ENCODE measurements around the gene COPG1.
"Not testable (repeated sequence)": the region's sequence is repeated elsewhere in the genome, so short reads cannot be mapped to it uniquely, and the experiment has no call there.

The COPG1 gene

DNA sequence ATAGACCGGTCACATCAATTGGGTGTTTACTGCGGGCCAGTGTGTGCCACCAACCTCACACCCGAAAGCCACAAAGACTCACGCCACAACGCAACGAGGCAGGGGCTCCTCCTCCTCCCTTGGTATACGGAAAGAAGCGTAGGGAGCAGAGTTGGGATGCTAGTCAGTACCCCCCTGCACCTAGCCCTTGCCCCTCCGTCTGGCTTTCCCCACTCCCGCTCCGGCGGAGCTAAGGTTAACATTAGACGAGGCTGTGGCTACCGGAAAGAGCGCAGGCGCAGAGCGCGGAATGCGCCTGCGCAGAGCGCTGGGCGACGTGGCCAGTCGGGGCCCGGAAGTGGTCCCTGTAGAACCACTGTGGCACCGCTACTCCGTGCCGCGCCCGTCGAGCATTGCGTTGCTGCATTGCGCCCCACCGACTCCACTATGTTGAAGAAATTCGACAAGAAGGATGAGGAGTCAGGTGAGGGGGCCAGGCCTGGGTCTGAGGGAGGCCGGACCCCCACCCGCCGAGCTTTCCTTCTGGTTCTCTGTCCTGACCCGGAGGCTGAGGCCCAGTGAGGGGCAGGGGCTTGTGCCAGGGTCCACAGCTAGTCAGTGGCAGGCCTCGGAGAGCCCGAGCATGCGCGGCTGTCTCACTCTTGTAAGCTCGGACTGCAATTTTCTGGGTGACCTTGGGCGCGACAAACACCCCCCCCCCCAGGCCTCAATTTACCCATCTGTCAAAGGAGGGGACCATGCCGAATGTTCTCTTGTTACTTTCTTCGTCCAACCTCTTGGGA lies at the start of gene COPG1:
COPG1 (plus strand) TSS at position 323 of the 782 bp plus-strand sequence; CDS start at position 427, 104 bp downstream.
- DNase-seq = peak; percentile 74

DNA sequence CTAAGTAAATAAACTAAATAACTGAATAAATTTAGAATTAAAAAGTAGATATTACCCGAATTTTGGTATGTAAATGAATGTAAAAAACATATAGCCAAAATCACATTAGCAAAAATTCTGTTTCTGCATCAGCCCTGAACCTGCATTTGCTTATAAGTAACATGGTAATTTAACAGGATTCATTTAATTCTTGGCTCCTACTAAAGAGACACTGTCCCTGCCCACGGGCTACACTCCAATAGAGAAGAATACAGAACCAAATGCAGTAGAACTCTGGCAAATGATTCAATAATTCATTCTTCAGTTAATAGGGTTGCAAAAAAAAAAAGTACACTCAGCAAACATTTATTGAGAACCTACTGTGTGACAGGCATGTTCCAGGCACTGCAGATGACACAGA lies 44.9 kb upstream of the COPG1 start:
- DNase-seq = no peak

DNA sequence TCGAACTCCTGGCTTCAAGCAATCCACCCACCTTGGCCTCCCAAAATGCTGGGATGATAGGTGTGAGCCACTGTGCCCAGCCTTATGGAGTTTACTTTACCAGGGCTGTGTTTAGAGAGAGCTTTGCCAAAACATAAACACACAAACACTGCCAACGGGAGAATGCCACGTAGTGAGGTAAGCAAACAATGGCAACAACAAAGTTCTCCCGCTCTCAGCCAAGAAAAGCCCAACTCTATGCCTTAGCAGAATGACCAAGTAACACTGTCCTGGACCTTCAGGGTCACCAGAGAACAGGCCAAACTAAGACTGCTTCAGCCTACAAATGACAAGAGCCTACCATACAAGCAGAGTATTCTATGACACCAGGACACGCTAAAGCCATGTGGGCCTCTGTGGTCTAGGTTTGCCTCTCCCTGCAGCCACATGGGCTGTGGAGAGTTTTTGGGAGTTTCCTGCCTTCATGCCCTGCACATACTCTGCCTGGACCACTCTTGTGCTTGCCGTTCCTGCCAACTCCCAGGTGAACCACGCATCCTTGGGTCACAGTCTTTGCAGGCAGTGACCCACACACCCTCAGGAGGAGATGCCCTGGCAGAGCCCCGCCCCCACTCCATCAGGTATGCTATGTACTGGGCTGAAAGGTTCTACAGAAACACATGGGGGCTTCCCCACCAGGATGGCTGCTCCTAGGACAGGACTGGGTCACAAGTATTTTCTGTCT lies 44.1 kb upstream of the COPG1 start:
- no peak for DNase-seq

- no peak for DNase-seq
These were observed 41.9 kb upstream of the COPG1 start for GRCh38 chr3:129207479-129207878.

GRCh38 chr3:129211345-129211744 lies 38.1 kb upstream of the COPG1 start:
- DNase-seq = no peak

GRCh38 chr3:129211772-129212171 lies 37.6 kb upstream of the COPG1 start:
- DNase-seq = peak; percentile 90

DNA sequence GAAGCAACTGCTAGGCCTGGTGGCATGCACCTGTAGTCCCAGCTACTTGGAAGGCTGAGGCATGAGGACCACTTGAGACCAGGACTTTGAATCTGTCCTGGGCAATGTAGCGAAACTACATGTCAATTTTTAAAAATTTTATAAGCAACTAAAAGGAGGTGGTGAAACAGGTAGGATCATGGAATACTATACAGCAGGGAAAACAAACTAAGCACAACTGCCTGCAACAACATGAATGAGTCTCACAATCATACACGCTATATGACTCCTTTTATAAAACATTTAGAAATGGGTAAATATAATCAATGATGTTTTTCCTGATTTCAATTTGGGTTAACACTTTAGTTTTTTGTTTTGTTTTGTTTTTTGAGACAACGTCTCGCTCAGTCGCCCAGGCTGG lies 36.2 kb upstream of the COPG1 start:
- no peak for DNase-seq

DNA sequence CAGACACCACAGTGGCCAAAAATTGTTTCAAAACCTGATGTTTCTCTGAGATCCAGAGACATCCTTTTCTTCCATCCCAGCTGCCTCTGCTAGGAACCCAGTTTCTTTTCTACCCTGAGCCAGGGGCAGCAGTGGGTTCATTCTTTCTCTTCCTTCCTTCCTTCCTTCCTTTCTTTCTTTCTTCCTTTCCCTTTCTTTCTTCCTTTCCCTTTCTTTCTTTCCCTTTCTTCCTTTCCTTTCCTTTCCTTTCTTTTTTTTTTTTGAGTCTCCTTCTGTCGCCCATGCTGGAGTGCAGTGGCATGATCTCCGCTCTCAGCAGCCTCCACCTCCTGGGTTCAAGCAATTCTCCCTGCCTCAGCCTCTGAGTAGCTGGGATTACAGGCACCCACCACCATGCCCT lies 30.7 kb upstream of the COPG1 start:
- DNase-seq = no peak

GRCh38 chr3:129224387-129224786 lies 25.0 kb upstream of the COPG1 start:
- DNase-seq = not testable (repeated sequence)

GRCh38 chr3:129224984-129225393 lies 24.4 kb upstream of the COPG1 start:
- DNase-seq = peak; percentile 20

DNA sequence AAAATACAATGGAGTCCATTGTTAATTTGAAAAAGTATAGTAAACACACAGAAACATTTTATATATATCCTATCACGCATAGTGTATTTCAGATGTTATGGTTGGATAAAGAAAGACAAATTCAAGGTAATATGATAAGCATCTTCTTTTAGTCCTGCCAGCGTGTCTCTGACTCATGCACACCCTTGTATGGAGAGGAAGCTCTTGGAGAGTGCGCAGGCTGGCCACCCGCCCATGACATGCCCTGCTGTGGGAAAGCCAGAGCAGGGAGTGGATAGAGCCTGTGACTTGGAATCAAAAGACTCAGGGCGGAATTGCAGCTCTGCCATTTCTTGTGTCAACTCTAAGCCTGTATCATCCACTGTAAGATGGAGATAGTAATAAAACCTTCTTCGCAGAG lies 23.0 kb upstream of the COPG1 start:
- peak; percentile 54 for DNase-seq

GRCh38 chr3:129228891-129229585 lies 20.4 kb upstream of the COPG1 start:
- DNase-seq = peak; percentile 22

GRCh38 chr3:129230311-129231019 lies 18.9 kb upstream of the COPG1 start:
- peak; percentile 44 for DNase-seq

- DNase-seq = no peak
These were observed 17.9 kb upstream of the COPG1 start for GRCh38 chr3:129231331-129232119.

- no peak for DNase-seq
These were observed 15.9 kb upstream of the COPG1 start for GRCh38 chr3:129233538-129233937.

DNA sequence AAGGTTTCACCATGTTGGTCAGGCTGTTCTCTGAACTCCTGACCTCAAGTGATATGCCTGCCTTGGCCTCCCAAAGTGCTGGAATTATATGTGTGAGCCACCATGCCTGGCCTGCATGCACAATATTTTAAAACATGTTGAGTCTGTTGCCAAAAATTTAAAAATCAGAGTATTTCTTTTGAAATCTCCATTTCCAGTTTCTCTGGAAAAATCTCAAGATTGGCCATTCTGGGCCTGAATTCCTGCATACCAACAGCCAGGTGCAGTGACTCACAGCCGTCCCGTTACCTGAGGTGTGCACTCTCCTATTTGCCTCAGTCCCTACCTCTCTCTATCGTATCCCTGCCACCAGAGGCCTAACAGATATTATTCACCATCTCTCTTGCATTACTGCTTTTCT lies 15.0 kb upstream of the COPG1 start:
- DNase-seq = no peak

GRCh38 chr3:129235344-129235917 lies 14.0 kb upstream of the COPG1 start:
- DNase-seq = no peak

DNA sequence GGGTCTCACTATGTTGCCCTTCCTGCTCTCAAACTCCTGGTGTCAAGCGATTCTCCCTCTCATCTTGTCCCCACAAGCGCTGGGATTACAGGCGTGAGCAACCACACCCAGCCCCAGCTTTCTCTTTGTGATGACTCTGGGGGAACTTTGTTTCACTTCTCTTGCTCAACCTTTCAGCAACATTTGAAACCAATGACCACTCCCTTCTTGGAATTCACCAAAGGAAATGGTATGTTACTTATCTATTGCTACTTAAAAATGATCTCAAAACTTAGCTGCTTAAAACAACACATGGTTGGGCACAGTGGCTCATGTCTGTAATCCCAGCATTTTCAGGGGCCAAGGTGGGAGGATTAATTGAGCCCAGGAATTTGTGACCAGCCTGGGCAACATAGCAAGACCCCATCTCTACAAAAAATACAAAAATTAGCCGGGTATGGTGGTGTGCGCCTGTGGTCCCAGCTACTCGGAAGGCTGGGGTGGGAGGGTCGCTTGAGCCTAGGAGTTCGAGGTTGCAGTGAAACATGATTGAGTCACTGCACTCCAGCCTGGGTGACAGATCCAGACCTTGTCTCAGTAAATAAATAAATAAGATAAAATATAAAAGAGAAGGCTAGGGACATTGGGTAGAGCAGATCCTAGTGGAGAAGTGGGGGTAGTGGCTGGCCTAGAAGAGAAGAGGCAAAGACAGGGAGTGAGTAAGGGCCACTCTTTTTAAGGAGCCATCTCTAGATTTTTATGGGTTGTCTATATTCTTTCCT lies 10.3 kb upstream of the COPG1 start:
- DNase-seq = no peak

DNA sequence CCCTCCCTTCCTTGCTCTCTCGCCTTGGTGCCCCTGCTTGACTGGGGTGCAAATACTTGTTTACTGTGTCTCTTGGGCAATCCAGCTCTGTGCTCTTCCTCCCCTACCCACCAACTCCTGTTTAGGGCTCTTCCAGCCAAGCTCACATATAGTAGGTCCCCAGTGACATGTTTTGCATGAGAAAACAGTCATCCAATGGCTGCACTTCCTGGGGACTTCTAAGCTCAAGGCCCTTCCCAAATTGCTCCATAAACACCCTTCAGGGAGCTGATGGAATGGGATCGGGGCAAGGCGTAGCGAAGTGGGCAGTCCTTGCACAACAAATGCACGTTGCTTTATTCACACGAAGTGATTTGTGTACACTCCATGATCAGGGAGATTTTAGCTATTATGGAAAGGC lies 9.4 kb upstream of the COPG1 start:
- DNase-seq = no peak

GRCh38 chr3:129240436-129240835 lies 9.0 kb upstream of the COPG1 start:
- DNase-seq = no peak

DNA sequence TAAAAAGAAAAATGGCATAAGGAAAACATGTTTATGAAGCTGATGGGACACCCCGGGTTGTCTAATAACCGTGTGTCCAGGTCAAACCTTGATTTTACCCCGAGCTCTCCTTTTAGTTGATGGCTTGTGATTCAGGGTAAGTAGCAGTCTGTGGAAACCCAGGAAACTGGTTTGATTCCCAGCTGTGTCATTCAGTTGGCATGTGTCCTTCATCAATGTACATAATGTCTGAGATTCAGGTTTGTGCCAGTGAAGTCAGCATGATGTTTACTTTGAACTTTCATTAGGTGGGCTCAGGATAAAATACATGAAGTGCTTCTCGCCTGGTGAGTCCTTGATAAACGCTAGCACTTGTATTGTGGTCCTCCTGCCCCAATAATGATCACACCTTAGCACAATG lies 4.3 kb upstream of the COPG1 start:
- DNase-seq = no peak
